HG03378 (cell line): ENCODE measurements around the gene UBA1.

ENCODE experiments used
- ATAC-seq: cut with Tn5 transposase; IDR thresholded peaks from one replicate; pipeline ENCODE4 v1.9.1; 2021; ENCODE audit warnings: mild to moderate bottlenecking, moderate library complexity; ENCODE audit not compliant: unreplicated experiment

Gene UBA1

DNA sequence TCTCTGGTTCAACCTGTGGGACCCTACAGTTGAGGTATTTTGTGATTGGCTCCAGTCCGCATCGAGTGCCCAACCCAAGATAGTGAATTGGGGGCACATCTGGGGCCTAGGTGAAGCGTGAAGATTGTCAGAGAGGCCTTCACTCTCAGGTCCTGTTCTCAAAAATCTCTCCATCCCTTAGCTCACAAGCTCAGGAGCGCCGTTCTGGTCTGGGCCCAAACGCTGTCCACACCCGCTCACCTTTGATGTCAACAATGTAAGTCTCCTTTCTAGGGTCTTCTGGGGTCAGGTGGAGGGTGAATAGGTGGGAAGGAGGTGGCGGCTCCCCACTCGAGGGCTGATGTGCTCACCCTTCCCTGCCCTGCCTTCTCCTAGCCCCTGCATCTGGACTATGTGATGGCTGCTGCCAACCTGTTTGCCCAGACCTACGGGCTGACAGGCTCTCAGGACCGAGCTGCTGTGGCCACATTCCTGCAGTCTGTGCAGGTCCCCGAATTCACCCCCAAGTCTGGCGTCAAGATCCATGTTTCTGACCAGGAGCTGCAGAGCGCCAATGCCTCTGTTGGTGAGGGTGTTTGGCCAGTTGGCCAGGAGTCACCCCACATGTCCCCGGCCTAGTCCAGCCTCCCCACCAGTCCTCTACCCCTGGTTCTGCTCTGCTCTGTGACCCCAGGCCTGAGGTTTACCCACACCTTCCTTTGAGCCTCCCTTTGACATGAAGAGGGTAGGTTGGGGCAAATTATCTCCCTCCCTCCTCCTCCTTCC, 17.2 kb downstream of the UBA1 start:
- no peak for ATAC-seq

DNA sequence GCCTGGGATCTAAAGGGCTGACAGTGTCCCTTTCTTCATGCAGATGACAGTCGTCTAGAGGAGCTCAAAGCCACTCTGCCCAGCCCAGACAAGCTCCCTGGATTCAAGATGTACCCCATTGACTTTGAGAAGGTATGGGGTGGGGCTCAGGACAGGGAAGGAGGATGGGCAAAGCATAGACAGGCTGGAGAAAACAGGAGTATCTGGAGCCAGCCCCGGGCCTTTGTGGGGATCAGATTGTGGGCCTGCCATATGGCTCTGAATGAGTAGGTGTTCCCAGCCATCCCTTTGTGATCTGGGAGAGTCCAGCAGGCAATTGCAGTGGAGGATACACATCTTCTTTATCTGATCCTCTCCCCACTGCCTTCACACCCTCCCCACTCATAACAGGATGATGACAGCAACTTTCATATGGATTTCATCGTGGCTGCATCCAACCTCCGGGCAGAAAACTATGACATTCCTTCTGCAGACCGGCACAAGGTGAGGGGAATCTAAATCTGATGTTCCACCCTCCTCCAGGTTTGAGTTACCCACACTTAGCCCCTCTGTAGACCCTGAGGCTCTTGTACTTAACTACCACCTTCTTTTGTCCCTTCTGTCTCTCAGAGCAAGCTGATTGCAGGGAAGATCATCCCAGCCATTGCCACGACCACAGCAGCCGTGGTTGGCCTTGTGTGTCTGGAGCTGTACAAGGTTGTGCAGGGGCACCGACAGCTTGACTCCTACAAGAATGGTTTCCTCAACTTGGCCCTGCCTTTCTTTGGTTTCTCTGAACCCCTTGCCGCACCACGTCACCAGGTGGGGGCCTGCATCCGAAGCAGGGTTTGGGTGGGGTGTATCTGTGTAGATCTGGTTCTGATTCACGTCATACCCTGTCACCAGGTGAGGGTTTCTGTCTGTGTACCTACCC, 19.0 kb downstream of the UBA1 start:
- ATAC-seq, result no peak

DNA sequence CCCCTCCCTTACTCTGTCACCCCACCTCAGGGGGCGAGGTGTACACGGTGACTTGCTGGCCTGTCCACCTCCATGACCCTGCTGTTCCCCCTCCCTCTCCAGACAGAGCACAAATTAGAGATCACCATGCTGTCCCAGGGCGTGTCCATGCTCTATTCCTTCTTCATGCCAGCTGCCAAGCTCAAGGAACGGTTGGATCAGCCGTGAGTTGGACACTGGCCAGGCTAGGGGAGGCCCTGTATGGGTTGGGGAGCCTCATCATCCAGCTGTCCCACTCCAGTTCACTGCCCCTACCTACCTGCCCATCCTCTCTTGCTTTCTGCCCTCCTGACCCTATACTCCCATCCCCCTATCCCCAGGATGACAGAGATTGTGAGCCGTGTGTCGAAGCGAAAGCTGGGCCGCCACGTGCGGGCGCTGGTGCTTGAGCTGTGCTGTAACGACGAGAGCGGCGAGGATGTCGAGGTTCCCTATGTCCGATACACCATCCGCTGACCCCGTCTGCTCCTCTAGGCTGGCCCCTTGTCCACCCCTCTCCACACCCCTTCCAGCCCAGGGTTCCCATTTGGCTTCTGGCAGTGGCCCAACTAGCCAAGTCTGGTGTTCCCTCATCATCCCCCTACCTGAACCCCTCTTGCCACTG, 20.9 kb downstream of the UBA1 start:
- no peak for ATAC-seq

DNA sequence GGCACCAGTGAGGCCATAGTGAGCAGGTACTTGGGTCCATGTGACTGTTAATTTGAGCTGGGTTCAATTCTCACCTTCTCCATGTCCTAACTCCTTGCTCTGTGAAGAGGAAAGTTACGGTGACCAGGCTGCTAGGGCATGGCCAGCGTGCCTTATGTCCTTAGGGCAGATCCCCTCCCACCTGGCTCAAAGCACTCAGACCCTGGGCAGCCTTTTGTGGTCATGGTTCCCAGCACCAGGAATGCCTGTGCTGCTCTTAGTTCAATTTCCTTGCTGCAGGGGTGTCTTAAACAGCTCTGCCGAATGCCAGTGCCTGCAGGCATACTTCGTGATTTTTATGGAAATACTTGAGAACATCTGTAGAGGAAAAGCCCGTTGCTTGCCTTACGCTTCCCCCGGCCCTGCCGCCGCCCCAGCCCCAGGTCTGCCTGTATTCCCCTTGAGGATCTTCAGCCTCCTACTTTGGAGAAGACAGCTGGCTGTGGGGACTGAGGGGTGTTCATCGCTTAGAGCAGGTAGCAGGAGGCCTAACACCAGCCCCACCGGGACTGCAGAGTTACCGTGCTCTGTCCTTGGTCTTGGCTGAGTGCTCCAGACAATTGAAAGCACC, 21.8 kb downstream of the UBA1 start:
- no peak for ATAC-seq

DNA sequence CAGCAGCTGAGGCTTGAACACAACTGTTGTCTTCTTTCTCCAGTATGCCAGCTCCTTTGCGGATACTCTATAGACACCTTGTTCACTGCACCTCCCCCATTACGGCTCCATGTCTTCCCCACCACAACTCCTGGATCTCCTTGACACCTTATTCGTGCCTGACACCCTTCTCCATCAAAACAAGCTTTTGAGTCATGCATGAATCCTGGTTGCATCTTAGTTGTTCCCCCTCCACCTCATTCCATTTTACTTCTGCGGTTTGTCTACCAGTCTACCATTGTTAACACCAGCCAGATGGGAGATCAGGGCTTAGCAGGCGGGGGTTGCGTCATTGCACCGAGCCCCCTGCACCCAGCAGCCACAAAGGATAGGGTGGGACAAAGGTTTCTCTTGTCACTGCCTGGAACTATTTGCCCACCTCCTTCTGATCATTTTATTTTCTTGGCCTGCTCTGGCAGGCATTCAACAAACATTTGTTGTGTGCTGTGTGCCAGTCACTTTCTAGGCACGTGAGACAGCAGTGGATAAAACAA, 22.8 kb downstream of the UBA1 start:
- no peak for ATAC-seq

DNA sequence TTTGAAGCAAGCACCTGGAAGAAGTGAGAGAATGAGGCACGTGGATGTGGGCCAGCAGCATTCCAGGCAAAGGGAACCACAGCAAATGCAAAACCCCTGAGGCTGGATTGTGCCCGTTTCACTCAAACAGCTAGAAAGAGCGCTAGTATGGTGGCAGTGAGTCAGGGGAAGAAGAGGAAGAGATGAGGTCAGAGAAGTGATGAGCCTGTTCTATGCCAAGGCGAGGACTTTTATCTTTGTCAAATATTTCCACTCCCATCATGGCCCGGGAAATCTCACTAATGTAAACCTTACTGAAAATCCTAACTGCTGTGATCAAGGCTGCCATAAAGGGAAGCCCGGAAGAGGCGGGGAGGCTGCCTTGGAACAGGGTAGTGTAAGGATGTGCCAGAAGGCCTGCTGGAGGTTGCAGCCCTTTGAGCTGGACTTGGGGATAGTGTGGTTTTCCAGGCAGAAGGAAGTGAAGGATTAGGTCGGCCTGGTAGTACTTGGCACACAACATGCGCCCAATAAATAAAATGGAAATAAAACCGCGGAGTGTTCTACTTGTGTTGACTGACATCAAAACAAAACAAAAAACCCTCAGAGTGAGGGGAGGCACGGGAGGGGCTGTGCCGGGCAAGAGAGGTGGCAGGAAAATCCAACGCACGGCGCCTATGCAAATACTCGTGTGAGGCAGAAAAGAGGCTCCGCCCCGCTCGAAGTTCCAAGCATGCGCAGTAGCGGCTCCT, 23.7 kb downstream of the UBA1 start:
- no peak for ATAC-seq

DNA sequence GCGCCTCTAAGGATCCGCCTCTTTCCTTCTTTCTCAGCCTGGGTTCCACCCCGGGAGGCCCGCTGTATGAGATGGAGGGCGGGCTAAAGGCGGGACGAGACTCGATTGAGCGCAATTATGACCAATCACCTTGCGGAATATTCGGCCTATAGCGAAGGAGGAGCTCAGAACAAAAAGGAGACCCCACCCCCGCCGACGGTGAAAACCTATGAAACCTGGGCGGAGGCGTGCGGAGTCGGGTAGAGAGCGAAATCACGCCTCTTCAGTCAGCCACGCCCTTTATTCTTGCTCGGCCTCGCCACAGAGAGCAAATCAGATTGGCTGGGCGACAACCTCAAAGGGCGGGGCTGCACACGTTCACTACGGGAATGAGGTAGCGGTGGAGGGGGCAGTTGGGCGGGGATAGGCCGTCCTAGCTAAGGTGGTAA, 24.2 kb downstream of the UBA1 start:
- peak; percentile 87 for ATAC-seq

DNA sequence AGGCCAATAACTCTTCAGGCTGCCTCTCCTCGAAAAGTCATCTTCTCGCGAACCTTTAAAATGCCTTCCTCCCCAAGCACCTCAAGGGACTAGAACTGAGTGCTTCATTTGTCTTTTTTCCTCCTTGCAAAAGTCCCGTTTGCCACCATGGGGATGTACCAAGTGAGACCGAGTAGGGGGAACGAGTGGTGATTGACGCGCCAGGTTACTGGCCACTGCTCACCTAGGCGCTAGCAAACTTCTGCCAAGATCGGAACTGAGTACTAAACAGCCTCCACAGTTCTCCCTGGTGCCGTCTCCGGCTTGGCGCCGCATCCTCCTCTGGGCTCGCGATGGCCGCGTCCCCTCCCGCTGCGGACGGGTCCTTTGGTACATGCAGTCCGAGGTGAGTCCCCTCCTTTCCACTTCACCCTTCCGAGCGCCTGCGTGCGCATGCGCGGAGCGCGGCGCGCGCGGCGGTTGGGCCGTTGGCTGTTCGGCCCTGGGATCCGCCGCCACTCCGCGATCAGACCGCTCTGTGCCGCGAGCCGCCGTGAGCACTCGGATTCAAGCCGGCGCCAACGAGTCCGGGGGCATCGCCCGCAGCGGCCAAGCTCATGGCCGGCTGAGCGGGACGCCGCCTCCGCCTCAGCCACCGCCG, 24.8 kb downstream of the UBA1 start, which contains the start of gene CDK16:
Gene CDK16, plus strand, starts transcription at position 402 of the 640 bp plus-strand sequence. CDS start 4,877 bp downstream, outside the sequence.
- ATAC-seq, result peak; percentile 39

DNA sequence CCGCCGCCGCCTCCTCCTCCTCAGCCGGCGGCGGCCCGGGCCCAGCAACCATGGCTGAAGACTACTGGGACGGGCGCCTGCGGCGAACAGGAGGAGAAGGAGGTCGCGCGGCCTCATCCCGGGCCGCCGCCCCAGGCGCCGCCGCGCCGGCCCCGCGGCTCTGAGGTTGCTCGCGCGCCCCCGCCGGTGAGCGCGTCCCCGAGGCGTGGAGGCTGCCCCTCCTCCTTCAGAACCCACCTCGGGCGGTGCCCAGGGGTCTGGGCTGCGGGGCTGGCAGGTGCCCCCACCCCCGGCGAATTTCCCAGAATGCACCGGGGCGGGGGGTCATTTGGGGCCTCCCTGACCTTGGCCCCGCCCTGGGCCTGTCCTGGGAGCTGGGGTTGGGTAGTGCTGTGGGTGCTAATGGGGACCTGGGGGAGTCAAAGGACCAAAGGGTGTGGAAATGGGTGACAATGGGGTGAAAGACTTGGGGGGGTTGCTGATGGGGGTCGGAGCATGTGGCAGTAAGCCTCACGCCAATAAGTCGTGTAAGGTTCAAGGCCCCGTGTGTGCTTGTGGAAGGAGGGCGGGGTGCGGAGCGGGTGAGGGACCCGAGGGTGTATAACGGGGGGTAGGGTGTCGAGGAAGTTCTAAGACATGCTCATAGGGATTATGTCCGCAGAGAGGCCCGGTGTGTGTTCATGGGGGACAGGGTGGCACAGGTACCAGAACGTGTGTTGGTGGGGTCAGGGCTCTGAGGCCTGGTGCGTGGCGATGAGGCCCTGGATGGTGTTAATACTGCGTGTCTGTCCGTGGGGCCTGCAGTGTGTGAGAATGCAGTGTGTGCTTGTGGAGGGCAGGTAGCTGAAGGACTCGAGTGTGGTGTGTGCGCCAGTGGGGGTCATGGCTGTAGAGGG, 25.5 kb downstream of the UBA1 start:
- no peak for ATAC-seq

DNA sequence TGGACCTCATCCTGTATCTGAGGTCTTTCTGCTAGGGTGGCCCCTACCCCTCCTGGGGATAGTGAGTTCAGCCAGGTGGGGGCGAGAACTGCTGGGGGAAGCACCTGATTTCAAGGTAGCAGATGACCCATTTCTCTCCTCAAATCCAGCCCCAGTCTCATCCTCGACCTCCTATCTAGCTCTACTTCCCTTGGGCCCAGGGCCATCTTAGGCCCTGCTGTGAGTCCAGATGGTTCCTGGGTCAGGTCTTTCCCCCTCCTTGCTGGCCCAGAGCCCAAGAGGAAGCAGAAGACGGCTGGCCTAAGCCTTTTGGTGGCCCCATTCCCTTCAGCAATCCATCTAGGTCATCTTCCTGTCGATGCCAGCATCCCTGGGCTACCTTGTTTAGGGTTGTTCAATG, 28.1 kb downstream of the UBA1 start:
- no peak for ATAC-seq

DNA sequence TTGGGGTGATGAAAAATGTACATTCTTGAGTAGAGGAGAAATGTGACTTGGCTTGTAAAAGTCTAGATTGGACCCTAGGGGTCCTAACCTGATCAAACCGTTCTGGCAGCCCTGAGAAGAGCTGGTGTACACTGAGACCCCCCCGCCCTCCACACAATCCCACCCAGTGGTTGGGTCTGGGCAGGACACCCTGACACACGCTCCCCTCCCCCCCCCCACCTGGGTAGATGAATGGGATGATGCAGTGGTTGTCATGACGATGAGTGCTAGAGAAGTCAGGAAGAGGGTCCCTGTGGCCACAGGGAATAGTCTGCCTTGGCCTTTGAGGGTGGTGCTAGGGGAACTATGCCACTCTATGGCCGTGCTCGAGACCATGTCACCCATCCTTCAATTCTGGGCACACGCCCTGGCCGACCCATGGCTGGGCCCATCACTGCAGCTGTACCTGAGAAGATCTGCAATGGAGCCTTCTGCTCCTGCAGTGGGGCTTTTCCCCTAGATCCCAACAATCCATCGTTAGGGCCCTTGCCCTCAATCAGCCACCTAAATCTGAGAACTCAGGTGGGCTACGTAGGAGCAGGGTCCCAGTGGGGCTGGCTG, 29.2 kb downstream of the UBA1 start:
- ATAC-seq, result no peak

DNA sequence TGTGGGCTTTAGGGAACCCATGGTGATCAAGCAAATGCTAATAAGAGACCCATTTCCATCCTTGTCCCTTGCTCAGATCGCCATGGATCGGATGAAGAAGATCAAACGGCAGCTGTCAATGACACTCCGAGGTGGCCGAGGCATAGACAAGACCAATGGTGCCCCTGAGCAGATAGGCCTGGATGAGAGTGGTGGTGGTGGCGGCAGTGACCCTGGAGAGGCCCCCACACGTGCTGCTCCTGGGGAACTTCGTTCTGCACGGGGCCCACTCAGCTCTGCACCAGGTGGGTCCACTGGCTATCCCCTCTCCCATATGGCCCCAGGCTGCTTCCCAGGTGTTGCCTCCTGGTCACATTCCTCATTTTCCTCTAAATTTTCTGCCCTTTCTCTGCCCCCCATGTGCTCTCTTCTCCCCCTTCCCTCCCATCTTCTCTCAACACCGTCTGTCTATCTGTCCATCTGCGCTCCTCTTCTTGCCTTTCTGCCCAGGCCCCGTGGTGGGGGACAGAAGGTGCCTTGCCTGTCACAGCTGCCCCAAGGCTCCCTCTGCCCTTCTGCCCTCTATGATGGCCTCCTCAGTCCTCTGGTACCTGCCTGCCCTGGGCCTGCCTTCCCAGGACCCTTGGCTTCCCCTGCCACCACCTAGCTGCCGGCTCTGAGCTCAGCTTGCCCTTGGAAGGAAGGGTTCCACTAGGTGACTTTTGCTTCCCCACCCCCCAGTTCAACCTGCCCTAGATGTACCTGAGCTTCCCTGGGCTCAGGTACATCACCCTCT, 30.0 kb downstream of the UBA1 start:
- no peak for ATAC-seq

DNA sequence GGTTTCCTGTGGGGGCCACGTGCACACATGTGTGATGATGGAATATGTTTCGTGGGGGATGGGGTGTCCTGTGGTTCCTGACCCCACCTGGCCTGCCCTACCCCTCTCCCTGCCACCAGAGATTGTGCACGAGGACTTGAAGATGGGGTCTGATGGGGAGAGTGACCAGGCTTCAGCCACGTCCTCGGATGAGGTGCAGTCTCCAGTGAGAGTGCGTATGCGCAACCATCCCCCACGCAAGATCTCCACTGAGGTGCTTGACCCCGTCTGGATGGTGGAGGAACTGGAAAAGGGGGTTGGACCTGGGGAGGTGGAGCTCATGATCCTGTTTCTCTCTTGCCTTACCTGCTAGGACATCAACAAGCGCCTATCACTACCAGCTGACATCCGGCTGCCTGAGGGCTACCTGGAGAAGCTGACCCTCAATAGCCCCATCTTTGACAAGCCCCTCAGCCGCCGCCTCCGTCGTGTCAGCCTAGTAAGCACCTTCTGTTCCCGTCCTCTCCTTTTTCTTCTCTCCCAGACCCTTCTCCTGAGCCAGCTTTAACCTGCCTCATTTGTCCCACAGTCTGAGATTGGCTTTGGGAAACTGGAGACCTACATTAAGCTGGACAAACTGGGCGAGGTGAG, 30.8 kb downstream of the UBA1 start:
- ATAC-seq, result no peak

DNA sequence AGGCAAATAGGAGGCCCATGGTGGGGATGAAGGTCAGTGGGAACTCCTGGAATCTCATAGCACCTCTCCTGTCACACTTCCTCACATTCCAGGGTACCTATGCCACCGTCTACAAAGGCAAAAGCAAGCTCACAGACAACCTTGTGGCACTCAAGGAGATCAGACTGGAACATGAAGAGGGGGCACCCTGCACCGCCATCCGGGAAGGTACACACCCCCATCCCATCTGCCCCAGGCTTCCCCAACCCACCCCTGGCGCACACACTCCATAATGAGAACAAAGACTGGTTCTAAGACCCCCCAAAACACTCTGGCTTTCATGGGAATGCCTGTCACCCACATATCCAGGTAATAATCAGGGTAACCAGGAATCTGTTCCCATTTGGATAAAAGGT, 31.3 kb downstream of the UBA1 start:
- ATAC-seq, result no peak

DNA sequence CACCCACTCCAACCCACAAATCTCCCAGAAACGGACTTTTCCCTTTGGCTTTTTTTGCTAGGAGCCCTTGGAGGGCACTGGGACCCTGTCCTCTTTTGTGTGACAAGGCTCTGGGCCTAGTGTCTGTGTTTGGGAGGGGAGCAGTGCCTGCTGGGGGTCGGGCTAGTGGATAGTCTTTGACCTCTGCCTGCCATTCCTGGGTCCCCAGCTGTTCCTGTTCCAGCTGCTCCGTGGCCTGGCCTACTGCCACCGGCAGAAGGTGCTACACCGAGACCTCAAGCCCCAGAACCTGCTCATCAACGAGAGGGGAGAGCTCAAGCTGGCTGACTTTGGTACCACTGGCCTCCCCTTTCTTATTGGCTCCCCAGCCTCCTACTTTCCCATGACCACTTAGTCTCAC, 32.4 kb downstream of the UBA1 start:
- no peak for ATAC-seq

DNA sequence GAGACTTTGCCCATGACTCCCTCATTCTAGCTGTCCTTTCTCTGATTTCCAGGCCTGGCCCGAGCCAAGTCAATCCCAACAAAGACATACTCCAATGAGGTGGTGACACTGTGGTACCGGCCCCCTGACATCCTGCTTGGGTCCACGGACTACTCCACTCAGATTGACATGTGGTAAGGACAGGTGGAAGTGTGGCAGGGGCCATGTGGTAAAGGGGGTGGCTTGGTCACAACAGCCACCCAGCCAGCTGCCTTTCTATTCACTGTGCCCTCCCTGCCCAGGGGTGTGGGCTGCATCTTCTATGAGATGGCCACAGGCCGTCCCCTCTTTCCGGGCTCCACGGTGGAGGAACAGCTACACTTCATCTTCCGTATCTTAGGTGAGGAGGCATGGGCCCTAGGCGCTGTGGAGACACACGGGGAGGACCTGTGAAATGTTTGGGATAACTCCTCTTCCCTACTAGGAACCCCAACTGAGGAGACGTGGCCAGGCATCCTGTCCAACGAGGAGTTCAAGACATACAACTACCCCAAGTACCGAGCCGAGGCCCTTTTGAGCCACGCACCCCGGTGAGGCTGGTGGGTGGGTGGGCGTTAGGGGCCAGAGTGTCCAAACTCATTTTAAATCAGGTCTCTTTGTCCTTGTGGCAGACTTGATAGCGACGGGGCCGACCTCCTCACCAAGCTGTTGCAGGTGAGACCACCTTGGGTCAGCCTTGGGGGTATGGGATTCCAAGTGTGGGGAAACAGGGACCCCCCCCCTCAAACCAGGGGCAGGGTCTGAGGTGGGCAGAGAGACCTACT, 33.1 kb downstream of the UBA1 start:
- no peak for ATAC-seq

DNA sequence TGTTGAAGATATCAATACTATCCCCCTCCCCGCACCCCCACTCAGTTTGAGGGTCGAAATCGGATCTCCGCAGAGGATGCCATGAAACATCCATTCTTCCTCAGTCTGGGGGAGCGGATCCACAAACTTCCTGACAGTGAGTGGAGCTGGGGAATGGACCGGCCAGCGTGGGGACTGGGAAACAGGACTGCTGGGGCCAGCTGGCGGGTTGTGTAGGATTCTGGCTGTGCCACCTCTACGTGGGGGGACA, 33.6 kb downstream of the UBA1 start:
- ATAC-seq, result no peak
